Natural killer cell (primary cell): ENCODE data around the gene BBS9. TPM values are rescaled to one million over a fixed set of nuclear protein-coding genes. Genes with fewer than 3 reads are reported as not detected.
"Not testable (repeated sequence)": the region's sequence is repeated elsewhere in the genome, so short reads cannot be mapped to it uniquely, and the experiment has no call there.

Experiments used
- ATAC-seq, 3 donors: fragments of 150-1000 bp in 2 of 3; fragments of 200-7000 bp in 1 of 3; cut with Tn5 transposase; 1 replicate in 1 of 3; 2 replicates in 2 of 3; pipeline ENCODE4 v1.10.0; 2021; ENCODE audit warnings: mild to moderate bottlenecking in 2 of 3, moderate library complexity in 2 of 3
- DNase-seq, 2 donors: peaks; one replicate each; pipeline versions ENCODE4 v3.0.0 to v3.0.0-alpha.2; 2013 to 2021; ENCODE audit warnings: mixed read lengths in 1 of 2
- H3K27ac ChIP-seq: one replicate; pipeline ENCODE4 v1.5.1; 2013; ENCODE audit warnings: mild to moderate bottlenecking, low read length
- H3K27me3 ChIP-seq: one replicate; pipeline ENCODE4 v1.6.1; 2013; ENCODE audit warnings: low read length; ENCODE audit not compliant: control insufficient read depth, insufficient read depth
- H3K36me3 ChIP-seq: one replicate; pipeline ENCODE4 v1.6.1; 2013; ENCODE audit warnings: low read length; ENCODE audit not compliant: control insufficient read depth, insufficient read depth
- H3K4me1 ChIP-seq: one replicate; pipeline ENCODE4 v1.6.1; 2013; ENCODE audit warnings: low read length; ENCODE audit not compliant: control insufficient read depth, insufficient read depth
- H3K4me3 ChIP-seq: one replicate; pipeline ENCODE4 v1.5.1; 2013; ENCODE audit warnings: low read length
- H3K9me3 ChIP-seq: one replicate; pipeline ENCODE4 v1.6.1; 2013; ENCODE audit warnings: low read length; ENCODE audit not compliant: control insufficient read depth, insufficient read depth
- H3K27ac Mint-ChIP-seq, 2 donors: one replicate each; pipeline ENCODE4 v1.8.0; 2022; ENCODE audit warnings: mild to moderate bottlenecking in 2 of 2, mixed read lengths in 2 of 2, moderate library complexity in 1 of 2
- H3K27me3 Mint-ChIP-seq, 2 donors: one replicate each; pipeline ENCODE4 v1.8.0; 2022; ENCODE audit warnings: low read depth in 2 of 2, mixed read lengths in 2 of 2
- H3K36me3 Mint-ChIP-seq: one replicate; pipeline ENCODE4 v1.8.0; 2022; ENCODE audit warnings: mixed read lengths
- H3K4me1 Mint-ChIP-seq, 2 donors: one replicate each; pipeline ENCODE4 v1.8.0; 2022; ENCODE audit warnings: mixed read lengths in 2 of 2
- H3K4me3 Mint-ChIP-seq: one replicate; pipeline ENCODE4 v1.8.0; 2022; ENCODE audit warnings: mild to moderate bottlenecking, moderate library complexity, mixed read lengths
- H3K9me3 Mint-ChIP-seq, 2 donors: one replicate each; pipeline ENCODE4 v1.8.0; 2022; ENCODE audit warnings: mixed read lengths in 2 of 2
- CTCF ChIP-seq: fragments of 200-600 bp; IDR thresholded peaks from one replicate; pipeline ENCODE4 v1.8.0; 2022; ENCODE audit warnings: antibody characterized with exemption
- WGBS: methylation state at CpG from one replicate; pipeline ENCODE4 v1.1.7; 2013; ENCODE audit warnings: missing lambda C conversion rate; ENCODE audit not compliant: insufficient coverage; 5-methylcytosine and 5-hydroxymethylcytosine counted together
- intact Hi-C: fragments of 100-400 bp; cut with micrococcal nuclease; formaldehyde crosslinking; loops from one replicate; pipeline ENCODE4 v1.14.2; 2022
- total RNA-seq, 4 donors: library from RNA; stranded (reverse); fragments of 120-200 nt in 1 of 4; gene quantifications; one replicate each; pipeline versions ENCODE4 v1.2.3 to v1.2.4, GENCODE V29; 2013 to 2022

The BBS9 gene
- total RNA-seq, 3 donors from 2014 or later (not counting 1 experiment from before 2014, with no cell fraction given), result 25.1 to 34.6 (median 34.4) TPM

GRCh38 chr7:33251301-33251700 lies 121.9 kb downstream of the BBS9 start:
- H3K4me1 Mint-ChIP-seq, result peaks cover 0 to 5% of the 10 kb centered on the region in 2 donors
- H3K9me3 ChIP-seq, result peaks cover 2% of the 10 kb centered on the region
- H3K27me3 ChIP-seq, result no peaks in the 10 kb centered on the region
- H3K36me3 ChIP-seq, result no peaks in the 10 kb centered on the region
- no peak for DNase-seq
- H3K27me3 Mint-ChIP-seq, result no peaks in the 10 kb centered on the region
- intact Hi-C loops, result no loop called here
- ATAC-seq, result no peak
- TF ChIP-seq CTCF, result no peak
- H3K36me3 Mint-ChIP-seq, result no peaks in the 10 kb centered on the region
- H3K4me1 ChIP-seq, result no peaks in the 10 kb centered on the region
- H3K4me3 Mint-ChIP-seq, result no peak overlapping the region
- H3K27ac Mint-ChIP-seq, result no peak overlapping the region
- no peak overlapping the region for H3K4me3 ChIP-seq
- peaks cover 0 to 4% of the 10 kb centered on the region in 2 donors for H3K9me3 Mint-ChIP-seq
- H3K27ac ChIP-seq, result no peak overlapping the region

GRCh38 chr7:33258491-33258951 lies 129.2 kb downstream of the BBS9 start:
- H3K4me1 Mint-ChIP-seq, result peaks cover 4 to 11% of the 10 kb centered on the region in 2 donors
- no peak for ATAC-seq
- no peak overlapping the region for H3K4me3 Mint-ChIP-seq
- Histone ChIP-seq H3K4me1 (no peaks in the 10 kb centered on the region), H3K36me3 (no peaks in the 10 kb centered on the region), H3K9me3 (no peaks in the 10 kb centered on the region), H3K27ac (no peak overlapping the region), H3K27me3 (no peaks in the 10 kb centered on the region), H3K4me3 (no peak overlapping the region)
- intact Hi-C loops, result no loop called here
- H3K9me3 Mint-ChIP-seq, result no peaks in the 10 kb centered on the region
- H3K27ac Mint-ChIP-seq, result no peak overlapping the region
- no peak for DNase-seq
- no peak for TF ChIP-seq CTCF
- no peaks in the 10 kb centered on the region for H3K27me3 Mint-ChIP-seq
- no peaks in the 10 kb centered on the region for H3K36me3 Mint-ChIP-seq

GRCh38 chr7:33261585-33261984 lies 132.2 kb downstream of the BBS9 start:
- no peaks in the 10 kb centered on the region for H3K36me3 Mint-ChIP-seq
- no peaks in the 10 kb centered on the region for H3K4me1 ChIP-seq
- WGBS, result 48% methylated on average over 3 of the region's 3 CpGs
- intact Hi-C loops, result no loop called here
- peak in 1 of 3 donors; percentile 59 for ATAC-seq
- no peaks in the 10 kb centered on the region for H3K9me3 ChIP-seq
- no peak overlapping the region for H3K27ac Mint-ChIP-seq
- no peak for TF ChIP-seq CTCF
- H3K4me3 Mint-ChIP-seq, result no peak overlapping the region
- no peaks in the 10 kb centered on the region for H3K27me3 ChIP-seq
- H3K27ac ChIP-seq, result no peak overlapping the region
- H3K4me1 Mint-ChIP-seq, result peaks cover 4 to 11% of the 10 kb centered on the region in 2 donors
- DNase-seq, result no peak
- no peaks in the 10 kb centered on the region for H3K27me3 Mint-ChIP-seq
- H3K4me3 ChIP-seq, result no peak overlapping the region
- no peaks in the 10 kb centered on the region for H3K9me3 Mint-ChIP-seq
- no peaks in the 10 kb centered on the region for H3K36me3 ChIP-seq

- intact Hi-C loops, result no loop called here
- Mint-ChIP-seq H3K27me3 (no peaks in the 10 kb centered on the region), H3K36me3 (no peaks in the 10 kb centered on the region), H3K4me1 (peaks cover 4 to 11% of the 10 kb centered on the region in 2 donors), H3K4me3 (no peak overlapping the region), H3K27ac (no peak overlapping the region), H3K9me3 (no peaks in the 10 kb centered on the region)
- Histone ChIP-seq H3K36me3 (no peaks in the 10 kb centered on the region), H3K9me3 (no peaks in the 10 kb centered on the region), H3K27me3 (no peaks in the 10 kb centered on the region), H3K4me3 (no peak overlapping the region), H3K4me1 (no peaks in the 10 kb centered on the region), H3K27ac (no peak overlapping the region)
- no peak for DNase-seq
- TF ChIP-seq CTCF, result no peak
- ATAC-seq, result no peak
- 89% methylated on average over 3 of the region's 3 CpGs for WGBS
These were observed 133.1 kb downstream of the BBS9 start for GRCh38 chr7:33262476-33262875.

GRCh38 chr7:33271839-33272371 lies 142.5 kb downstream of the BBS9 start:
- H3K36me3 Mint-ChIP-seq, result peaks cover 24% of the 10 kb centered on the region
- H3K36me3 ChIP-seq, H3K4me1 Mint-ChIP-seq, H3K4me3 ChIP-seq, ATAC-seq, H3K27ac Mint-ChIP-seq, H3K27me3 ChIP-seq, H3K27ac ChIP-seq, H3K9me3 ChIP-seq, H3K4me3 Mint-ChIP-seq, H3K9me3 Mint-ChIP-seq, H3K4me1 ChIP-seq, DNase-seq, intact Hi-C loops, H3K27me3 Mint-ChIP-seq: not testable (repeated sequence)
- 100% methylated on average over 1 of the region's 4 CpGs for WGBS
